ENCODE data around the gene CIAPIN1.

CIAPIN1 gene

DNA sequence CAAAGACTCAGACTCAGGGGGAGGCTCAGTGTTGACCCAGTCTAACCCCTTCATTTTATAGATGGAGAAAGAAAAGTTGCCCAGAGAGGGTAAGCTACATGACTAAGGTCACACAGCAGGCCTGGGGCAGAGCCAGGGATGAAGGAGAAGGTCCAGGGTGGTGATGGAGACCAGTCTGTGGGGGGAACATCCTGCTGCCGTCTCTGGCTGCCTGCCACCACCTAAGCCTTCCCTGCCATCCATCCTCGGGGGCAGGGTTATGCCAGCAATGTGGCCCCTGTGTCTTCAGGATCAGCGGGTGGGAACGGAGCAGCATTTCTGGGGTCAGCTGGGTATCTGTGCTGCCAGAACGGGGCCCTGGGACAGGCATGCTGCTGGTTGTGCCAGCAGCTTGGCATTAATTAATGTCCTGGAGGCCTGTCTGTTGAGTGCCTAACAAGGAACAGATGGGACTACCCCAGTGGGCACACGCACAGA, 33.6 kb upstream of the CIAPIN1 start:
- DNase-seq (ENCODE audit: low spot score in 2 of 2) (no peak), ATAC-seq (replicated peaks; ENCODE audit: extremely low read depth, poor library complexity, severe bottlenecking) (no peak)
- Mint-ChIP-seq H3K4me3 (no peak overlapping the region), H3K4me1 (peaks cover 25% of the 10 kb centered on the region), H3K9me3 (no peaks in the 10 kb centered on the region), H3K36me3 (ENCODE audit: insufficient read depth) (peaks cover 6% of the 10 kb centered on the region), H3K27me3 (no peaks in the 10 kb centered on the region), H3K27ac (ENCODE audit: low read depth) (no peak overlapping the region)

DNA sequence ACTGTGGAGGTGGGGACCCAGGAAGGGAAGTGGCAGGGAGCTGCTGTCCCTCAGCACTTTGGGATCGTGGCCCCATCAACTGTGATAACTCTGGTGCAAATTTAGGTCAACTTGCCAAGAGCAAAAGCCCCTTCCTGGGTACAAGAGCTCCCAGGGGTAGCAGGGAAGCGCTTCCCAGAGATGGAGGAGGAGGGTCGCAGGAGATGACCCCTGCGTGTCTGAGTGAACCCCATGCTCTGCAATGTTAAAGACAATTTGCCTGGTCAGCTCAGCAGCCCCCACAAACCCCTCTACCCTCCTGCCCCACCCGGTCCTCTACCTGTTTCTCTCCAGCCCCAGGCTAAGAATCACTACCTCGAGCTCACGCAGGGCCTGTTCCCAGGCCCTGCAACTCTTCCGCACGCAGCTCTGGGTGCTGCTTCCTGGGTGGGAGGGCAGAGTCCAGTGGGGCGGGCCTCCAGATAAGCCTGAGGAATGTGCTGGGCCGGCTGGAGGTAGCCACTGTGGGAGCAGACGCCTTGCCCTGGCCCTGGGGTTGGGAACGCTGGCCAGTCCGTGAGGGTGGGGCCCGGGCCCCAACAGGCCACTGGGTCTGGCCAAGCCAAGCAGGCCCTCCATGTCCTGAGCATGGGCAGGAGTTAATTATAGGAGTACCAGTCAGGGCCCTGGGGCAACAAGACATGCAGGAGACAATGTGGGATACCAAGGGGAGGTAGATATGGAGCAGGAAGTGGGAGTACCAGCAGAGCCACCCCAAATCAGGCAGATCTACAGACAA, 33.0 kb upstream of the CIAPIN1 start:
- ATAC-seq (replicated peaks; ENCODE audit: extremely low read depth, poor library complexity, severe bottlenecking), result no peak
- Mint-ChIP-seq H3K4me3 (no peak overlapping the region), H3K4me1 (peaks cover 19% of the 10 kb centered on the region), H3K36me3 (ENCODE audit: insufficient read depth) (peaks cover 3% of the 10 kb centered on the region), H3K27me3 (no peaks in the 10 kb centered on the region), H3K9me3 (no peaks in the 10 kb centered on the region), H3K27ac (ENCODE audit: low read depth) (no peak overlapping the region)
- no peak for DNase-seq (ENCODE audit: low spot score in 2 of 2)

DNA sequence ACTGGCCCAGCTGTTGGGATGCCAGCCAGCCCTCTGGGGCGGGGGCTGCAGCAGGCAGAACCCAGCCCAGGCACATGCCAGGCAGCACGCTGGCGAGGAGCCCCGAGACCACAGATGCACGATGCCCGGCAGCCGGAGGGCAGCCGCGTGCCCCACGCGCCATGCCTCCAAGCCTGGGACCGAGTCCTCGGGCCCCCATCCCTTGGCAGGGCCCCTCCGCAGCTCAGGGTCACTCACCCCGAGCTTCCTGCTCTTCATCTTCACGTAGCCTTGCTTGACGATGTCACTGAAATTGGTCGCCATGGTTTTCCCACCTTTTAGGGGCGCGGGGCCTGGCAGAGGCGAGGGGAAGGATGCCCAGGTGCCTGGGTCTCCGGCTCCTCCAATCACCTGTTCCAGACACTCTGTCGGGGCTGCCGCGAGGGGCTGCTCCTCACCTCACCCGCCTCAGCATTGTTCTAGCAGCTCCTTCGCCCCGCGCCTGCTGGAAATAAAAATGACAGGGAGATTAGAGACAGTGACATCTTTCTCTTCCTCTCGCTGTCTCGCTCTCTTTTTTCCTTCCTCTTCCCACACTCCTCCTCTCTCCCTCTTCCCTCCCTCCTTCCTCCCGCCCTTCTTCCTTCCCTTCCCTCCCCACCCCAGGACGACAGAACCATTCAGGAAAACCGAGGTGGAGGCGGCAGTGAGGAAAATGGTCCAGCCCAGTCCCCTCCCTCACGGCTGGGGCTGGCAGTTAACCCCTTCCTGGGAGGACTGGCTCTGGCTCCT, 32.2 kb upstream of the CIAPIN1 start:
- Mint-ChIP-seq H3K36me3 (ENCODE audit: insufficient read depth) (peaks cover 6% of the 10 kb centered on the region), H3K27ac (ENCODE audit: low read depth) (no peak overlapping the region), H3K9me3 (no peaks in the 10 kb centered on the region), H3K27me3 (no peaks in the 10 kb centered on the region), H3K4me3 (no peak overlapping the region), H3K4me1 (peaks cover 12% of the 10 kb centered on the region)
- ATAC-seq (replicated peaks; ENCODE audit: extremely low read depth, poor library complexity, severe bottlenecking), result no peak
- DNase-seq (ENCODE audit: low spot score in 2 of 2), result no peak

DNA sequence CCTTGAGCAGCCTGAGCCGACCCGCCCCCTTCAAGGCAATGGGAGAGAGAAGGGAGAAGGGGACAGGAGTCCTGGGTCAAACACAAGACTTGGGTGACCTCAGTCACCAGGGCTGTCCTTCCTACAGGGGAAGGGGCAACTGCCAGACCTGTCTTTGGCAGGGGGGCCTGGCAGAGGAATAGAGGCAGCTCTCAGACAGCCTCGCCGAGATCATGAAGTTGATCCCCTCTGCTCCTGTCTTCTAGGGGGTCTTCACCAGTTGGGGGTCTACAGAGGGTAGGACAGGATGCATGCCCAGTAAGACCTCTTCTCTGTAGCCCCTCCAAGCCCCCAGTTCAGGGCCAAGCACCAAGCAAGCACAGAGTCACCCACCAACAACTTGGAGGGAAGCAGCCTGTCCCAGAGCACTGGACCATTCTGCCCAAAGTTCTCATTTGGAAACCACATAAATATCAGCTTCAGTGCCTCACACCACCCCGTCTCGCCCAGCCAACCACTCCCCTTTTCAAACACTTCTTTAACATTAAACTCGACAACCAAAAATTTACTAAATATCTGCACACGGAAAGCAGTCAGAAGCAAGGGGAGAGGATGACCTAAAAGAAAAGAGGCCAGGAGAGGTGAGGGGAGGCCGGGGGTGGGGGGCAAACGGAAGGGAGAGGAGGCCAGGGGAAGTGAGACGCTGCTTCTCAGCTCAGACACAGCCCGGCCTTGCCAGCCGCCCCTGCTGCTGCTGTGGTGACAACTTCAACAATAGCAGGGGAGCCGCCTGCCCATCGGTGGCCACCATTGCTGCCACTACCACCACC, 31.4 kb upstream of the CIAPIN1 start:
- no peak for ATAC-seq (replicated peaks; ENCODE audit: extremely low read depth, poor library complexity, severe bottlenecking)
- peaks cover 10% of the 10 kb centered on the region for H3K36me3 Mint-ChIP-seq (ENCODE audit: insufficient read depth)
- no peak overlapping the region for H3K27ac Mint-ChIP-seq (ENCODE audit: low read depth)
- no peak overlapping the region for H3K4me3 Mint-ChIP-seq
- DNase-seq (ENCODE audit: low spot score in 2 of 2), result no peak
- H3K4me1 Mint-ChIP-seq, result peaks cover 11% of the 10 kb centered on the region
- H3K9me3 Mint-ChIP-seq, result no peaks in the 10 kb centered on the region
- H3K27me3 Mint-ChIP-seq, result no peaks in the 10 kb centered on the region

DNA sequence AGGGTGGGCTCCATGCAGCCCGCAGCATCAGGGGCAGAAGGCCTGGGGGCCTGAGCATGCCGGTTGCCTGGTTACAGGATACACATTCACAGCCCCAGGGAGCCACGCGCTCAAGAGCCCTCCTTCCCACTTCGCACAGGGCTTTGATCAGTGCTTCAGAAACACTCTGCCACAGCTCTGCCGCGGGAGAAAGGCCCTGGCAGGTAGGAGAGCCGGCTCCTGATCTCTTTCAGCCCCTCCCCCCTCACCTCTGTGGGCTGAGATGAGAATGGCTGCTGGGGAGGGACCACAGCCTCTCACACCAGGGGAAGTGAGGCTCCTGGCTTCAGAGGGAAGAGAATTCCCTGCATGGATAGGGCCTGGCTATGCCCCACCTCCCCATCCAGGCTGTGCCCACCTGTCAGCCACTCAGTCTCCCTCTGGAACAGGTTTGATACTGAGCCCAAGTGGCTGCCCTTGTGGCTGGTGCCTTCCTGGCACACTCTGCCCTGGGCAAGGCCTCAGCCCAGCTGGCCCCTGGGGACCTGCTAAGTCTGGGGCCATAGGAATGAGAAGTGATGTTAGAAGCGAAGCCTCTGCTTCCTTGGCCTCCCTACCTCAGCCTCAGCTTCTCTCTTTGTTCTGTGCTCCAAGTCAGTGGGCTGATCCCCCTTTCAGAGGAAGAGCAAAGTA, 30.5 kb upstream of the CIAPIN1 start:
- no peaks in the 10 kb centered on the region for H3K27me3 Mint-ChIP-seq

DNA sequence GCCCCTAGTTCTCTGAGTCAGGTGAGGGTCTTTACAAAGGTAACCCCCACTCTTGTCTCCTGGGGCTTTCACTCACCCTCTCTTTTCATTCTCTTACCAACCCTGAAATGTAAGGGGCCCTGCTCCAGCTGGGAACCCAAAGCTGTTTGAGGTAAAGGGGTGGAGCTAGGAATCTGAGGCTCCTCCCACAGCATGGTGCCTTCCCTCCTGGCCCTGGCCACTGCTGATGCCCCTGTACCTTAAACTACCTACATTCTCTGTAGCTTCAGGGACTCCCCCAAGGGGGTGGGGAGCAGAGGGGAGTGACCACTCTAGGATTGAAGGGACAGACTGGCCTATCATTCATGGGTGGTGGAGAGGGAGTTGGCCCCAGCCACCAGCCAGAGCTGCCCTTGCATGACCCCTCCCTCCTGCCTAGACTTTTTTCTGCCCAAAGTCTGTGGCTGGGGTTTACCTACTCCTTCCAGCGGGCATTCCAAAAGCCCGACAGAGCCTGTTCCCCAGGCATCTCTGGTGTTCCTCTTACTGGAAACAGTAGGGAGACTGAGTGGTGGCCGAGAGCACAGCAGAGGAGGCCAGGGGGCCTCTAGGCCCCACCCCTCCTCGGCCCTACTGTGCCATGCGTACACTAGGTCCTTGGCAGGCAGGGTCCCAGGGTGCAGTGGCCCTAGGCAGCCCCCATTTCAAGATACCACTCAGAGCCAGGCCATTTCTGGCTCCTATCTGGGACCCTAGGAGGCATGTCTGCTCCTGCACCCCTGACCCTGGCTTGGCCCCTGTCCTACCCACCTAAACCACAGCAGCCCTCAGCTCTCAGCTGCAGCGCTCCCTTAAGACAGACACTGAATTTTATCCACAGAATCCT, 29.6 kb upstream of the CIAPIN1 start:
- H3K4me1 Mint-ChIP-seq, result peaks cover 11% of the 10 kb centered on the region
- no peaks in the 10 kb centered on the region for H3K9me3 Mint-ChIP-seq
- ATAC-seq (replicated peaks; ENCODE audit: extremely low read depth, poor library complexity, severe bottlenecking) (no peak), DNase-seq (ENCODE audit: low spot score in 2 of 2) (no peak)
- H3K4me3 Mint-ChIP-seq, result no peak overlapping the region
- no peak overlapping the region for H3K27ac Mint-ChIP-seq (ENCODE audit: low read depth)
- peaks cover 18% of the 10 kb centered on the region for H3K36me3 Mint-ChIP-seq (ENCODE audit: insufficient read depth)
- H3K27me3 Mint-ChIP-seq, result no peaks in the 10 kb centered on the region

More for the DNA sequence above, 30.5 kb upstream of the CIAPIN1 start:
- Mint-ChIP-seq H3K4me3 (no peak overlapping the region), H3K36me3 (ENCODE audit: insufficient read depth) (peaks cover 12% of the 10 kb centered on the region), H3K4me1 (peaks cover 11% of the 10 kb centered on the region), H3K9me3 (no peaks in the 10 kb centered on the region), H3K27ac (ENCODE audit: low read depth) (no peak overlapping the region)
- DNase-seq (ENCODE audit: low spot score in 2 of 2) (no peak), ATAC-seq (replicated peaks; ENCODE audit: extremely low read depth, poor library complexity, severe bottlenecking) (no peak)

DNA sequence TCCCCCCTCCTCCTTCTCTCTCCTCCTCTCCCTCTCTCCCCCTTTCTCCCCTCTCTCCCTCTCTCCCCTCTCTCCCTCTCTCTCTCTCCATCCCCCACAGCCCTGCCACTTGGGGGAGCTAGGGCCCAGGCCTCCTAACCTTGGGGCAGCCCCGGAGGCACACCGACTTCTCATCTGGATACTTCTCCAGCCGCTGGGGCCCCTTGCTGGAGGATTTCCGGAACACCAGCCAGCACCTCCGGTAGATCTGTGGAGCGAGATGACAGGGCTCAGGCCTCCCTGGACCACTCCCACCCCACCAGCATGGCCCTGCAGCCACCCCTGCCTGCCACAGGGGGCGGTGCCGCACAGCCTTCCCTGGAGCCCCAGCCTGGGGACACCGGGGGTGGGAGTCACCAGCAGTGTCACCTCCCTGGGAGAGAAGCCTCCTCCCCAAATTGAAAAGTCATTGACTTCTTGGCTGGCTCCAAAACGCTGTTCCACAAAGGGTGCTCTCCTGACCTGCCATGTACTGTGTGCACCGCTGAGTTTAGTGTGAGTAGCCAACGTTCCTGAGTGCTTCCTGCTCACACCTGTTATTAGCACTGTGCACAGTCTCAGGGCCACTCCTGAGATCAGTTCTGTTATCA, 28.6 kb upstream of the CIAPIN1 start:
- Mint-ChIP-seq H3K27ac (ENCODE audit: low read depth) (no peak overlapping the region), H3K36me3 (ENCODE audit: insufficient read depth) (peaks cover 22% of the 10 kb centered on the region), H3K4me1 (peaks cover 11% of the 10 kb centered on the region), H3K27me3 (no peaks in the 10 kb centered on the region), H3K4me3 (peak overlapping the region; percentile 23), H3K9me3 (no peaks in the 10 kb centered on the region)
- ATAC-seq (replicated peaks; ENCODE audit: extremely low read depth, poor library complexity, severe bottlenecking) (peak; percentile 96), DNase-seq (ENCODE audit: low spot score in 2 of 2) (peak; percentile 47 to 53)

DNA sequence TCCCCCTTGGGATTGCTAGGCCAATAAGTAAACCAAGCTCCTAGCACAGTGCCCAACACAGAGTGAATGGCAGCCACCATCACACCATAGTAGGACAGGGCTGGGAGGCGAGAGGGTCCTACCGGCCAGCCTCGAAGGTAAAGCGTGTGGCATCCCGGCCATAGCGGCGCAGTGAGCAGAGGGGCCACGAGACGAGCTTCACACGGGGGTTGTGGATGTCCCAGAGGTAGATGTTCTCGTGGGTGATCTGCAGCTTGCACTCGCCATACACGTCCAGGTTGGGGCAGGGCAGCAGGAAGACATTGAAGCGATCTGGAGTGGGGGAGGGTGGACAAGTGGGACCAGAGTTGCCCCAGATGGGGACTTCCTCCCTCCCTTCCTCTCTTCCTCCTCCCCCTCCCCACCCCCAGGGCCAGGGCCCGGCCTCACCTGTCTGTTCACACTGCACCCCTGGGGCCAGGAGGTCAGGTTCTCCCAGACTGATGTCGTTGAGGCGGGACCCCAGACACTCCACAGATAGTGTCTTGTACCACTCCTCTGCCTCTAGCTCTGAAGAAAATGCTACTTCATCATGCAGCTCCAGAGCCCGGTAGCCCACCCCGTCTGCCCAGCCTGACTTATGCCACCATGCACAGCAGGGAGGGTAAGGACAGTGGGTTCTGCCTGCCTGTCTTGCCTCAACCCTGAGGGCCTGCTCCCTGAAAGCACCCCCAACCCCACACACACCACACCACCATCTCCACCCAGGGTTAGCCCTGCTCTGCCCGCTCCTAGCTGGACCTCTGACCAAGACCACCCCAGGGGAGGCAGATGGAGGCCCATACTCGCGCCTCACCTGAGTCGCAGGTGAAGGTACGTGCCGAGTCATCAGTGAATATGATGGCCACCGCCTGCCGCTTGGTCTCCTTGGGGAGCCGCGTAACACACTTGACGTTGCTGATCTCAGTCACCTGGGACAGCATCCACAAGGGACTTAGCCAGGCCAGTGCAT, 27.8 kb upstream of the CIAPIN1 start:
- peaks cover 27% of the 10 kb centered on the region for H3K36me3 Mint-ChIP-seq (ENCODE audit: insufficient read depth)
- no peaks in the 10 kb centered on the region for H3K27me3 Mint-ChIP-seq
- no peaks in the 10 kb centered on the region for H3K9me3 Mint-ChIP-seq
- H3K4me3 Mint-ChIP-seq, result no peak overlapping the region
- DNase-seq (ENCODE audit: low spot score in 2 of 2) (no peak), ATAC-seq (replicated peaks; ENCODE audit: extremely low read depth, poor library complexity, severe bottlenecking) (no peak)
- peaks cover 11% of the 10 kb centered on the region for H3K4me1 Mint-ChIP-seq
- no peak overlapping the region for H3K27ac Mint-ChIP-seq (ENCODE audit: low read depth)

DNA sequence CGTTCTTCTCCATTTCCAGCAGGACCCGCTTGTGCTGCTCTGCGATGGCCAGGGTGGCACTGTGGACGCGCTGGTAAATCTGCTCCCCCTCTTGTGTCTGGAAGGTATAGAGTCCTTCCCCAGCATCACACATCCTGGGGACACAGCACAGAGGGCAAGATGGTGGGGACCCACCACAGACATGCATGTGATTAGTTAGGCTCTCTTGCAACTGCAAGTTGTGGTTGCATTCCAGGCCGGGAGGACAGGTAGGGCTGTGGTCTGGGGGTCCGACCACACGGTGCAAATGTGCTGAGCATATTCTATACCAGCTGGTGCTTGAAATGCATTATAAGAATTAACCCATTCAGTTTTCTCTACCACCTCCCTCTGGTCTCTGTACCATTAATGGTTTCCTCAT, 26.7 kb upstream of the CIAPIN1 start:
- Mint-ChIP-seq H3K27ac (ENCODE audit: low read depth) (no peak overlapping the region), H3K27me3 (no peaks in the 10 kb centered on the region), H3K9me3 (no peaks in the 10 kb centered on the region), H3K4me3 (no peak overlapping the region), H3K36me3 (ENCODE audit: insufficient read depth) (peaks cover 32% of the 10 kb centered on the region), H3K4me1 (peaks cover 11% of the 10 kb centered on the region)
- ATAC-seq (replicated peaks; ENCODE audit: extremely low read depth, poor library complexity, severe bottlenecking) (no peak), DNase-seq (ENCODE audit: low spot score in 2 of 2) (no peak)

DNA sequence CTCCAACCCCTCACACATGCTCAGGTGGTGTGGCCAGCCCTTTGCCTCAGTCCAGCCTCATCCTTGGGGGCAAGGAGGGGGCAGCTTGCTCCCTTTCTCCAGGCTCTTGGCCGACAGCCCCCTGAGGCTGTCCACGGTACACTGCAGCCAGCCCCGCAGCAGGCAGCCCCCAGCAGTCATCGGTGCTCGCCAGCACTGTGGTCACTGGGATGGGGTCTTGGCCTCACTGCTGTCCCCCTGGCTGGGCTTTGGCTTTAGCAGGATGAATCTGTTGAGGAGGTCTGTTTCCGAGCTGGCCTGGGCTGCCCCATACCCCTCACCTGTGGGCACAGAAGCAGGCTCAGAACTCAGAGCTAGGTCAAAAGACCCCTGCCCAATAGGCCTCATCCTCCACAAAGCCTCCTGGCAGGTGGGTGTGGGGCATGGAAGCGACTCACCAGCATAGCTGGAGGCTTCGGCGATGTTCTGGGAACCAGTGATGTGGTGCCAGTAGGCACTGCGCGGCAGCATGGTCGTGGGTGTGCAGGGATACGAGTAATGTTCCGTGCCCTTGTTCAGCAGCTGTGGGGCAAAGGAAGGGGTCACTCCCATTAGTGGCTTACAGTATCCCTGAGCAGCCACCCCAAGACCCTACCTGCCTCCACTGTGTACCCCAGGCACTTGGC, 26.1 kb upstream of the CIAPIN1 start:
- no peak overlapping the region for H3K27ac Mint-ChIP-seq (ENCODE audit: low read depth)
- H3K27me3 Mint-ChIP-seq, result no peaks in the 10 kb centered on the region
- H3K4me3 Mint-ChIP-seq, result no peak overlapping the region
- ATAC-seq (replicated peaks; ENCODE audit: extremely low read depth, poor library complexity, severe bottlenecking), result no peak
- H3K9me3 Mint-ChIP-seq, result no peaks in the 10 kb centered on the region
- H3K36me3 Mint-ChIP-seq (ENCODE audit: insufficient read depth), result peaks cover 38% of the 10 kb centered on the region
- DNase-seq (ENCODE audit: low spot score in 2 of 2), result no peak
- peaks cover 13% of the 10 kb centered on the region for H3K4me1 Mint-ChIP-seq

Data from central memory CD8-positive, alpha-beta T cell (primary cell).